Lung (tissue), 12 donors: ENCODE data around the gene EPHA1. TPM values are rescaled to one million over a fixed set of nuclear protein-coding genes. Genes with fewer than 3 reads are reported as not detected.

ENCODE experiments used
- ATAC-seq: fragments of 200-7000 bp; cut with Tn5 transposase; one replicate; pipeline ENCODE4 v1.9.1; 2020; ENCODE audit warnings: moderate number of reproducible peaks; ENCODE audit not compliant: insufficient read depth, low FRiP score
- DNase-seq, 3 donors: peaks; one replicate each; pipeline ENCODE4 v3.0.0-alpha.2; 2013 to 2017
- H3K27ac ChIP-seq, 2 donors: one replicate each; pipeline ENCODE4 v1.5.1; 2013; ENCODE audit warnings: mild to moderate bottlenecking in 2 of 2, moderate library complexity in 2 of 2, control low read depth in 1 of 2, inconsistent platforms in 1 of 2, low read depth in 1 of 2, low read length in 1 of 2
- H3K27me3 ChIP-seq, 3 donors: one replicate each; pipeline ENCODE4 v1.5.1; 2013; ENCODE audit warnings: low read length in 2 of 3; ENCODE audit not compliant: control insufficient read depth in 3 of 3, insufficient read depth in 3 of 3
- H3K36me3 ChIP-seq, 4 donors: one replicate each; pipeline ENCODE4 v1.5.1; 2013; ENCODE audit warnings: low read length in 4 of 4, mild to moderate bottlenecking in 1 of 4, moderate library complexity in 1 of 4; ENCODE audit not compliant: control insufficient read depth in 4 of 4, insufficient read depth in 4 of 4
- H3K4me1 ChIP-seq, 5 donors: one replicate each; pipeline ENCODE4 v1.5.1; 2013; ENCODE audit warnings: low read length in 5 of 5, mild to moderate bottlenecking in 2 of 5, moderate library complexity in 1 of 5; ENCODE audit not compliant: control insufficient read depth in 5 of 5, insufficient read depth in 5 of 5
- H3K4me3 ChIP-seq: one replicate; pipeline ENCODE4 v1.5.1; 2013; ENCODE audit warnings: mild to moderate bottlenecking, control low read depth, moderate library complexity
- H3K9ac ChIP-seq, 2 donors: one replicate each; pipeline ENCODE4 v1.5.1; 2013; ENCODE audit warnings: low read length in 2 of 2, control low read depth in 1 of 2; ENCODE audit not compliant: insufficient read depth in 1 of 2
- H3K9me3 ChIP-seq, 4 donors: one replicate each; pipeline ENCODE4 v1.5.1; 2013; ENCODE audit warnings: low read length in 3 of 4, mild to moderate bottlenecking in 1 of 4, moderate library complexity in 1 of 4; ENCODE audit not compliant: control insufficient read depth in 4 of 4, insufficient read depth in 3 of 4
- CTCF ChIP-seq: IDR thresholded peaks from 2 replicates; pipeline ENCODE4 v1.5.1; 2012; ENCODE audit warnings: mild to moderate bottlenecking; ENCODE audit errors: control extremely low read depth, extremely low read depth
- WGBS, 2 donors: extraction: QIAGEN DNeasy Blood & Tissue Kit; methylation state at CpG; one replicate each; pipeline ENCODE4 v1.1.7; 2013; 5-methylcytosine and 5-hydroxymethylcytosine counted together
- polyA plus RNA-seq, 2 donors: library from polyadenylated mRNA; stranded (reverse); fragments of 200-250 nt; gene quantifications; one replicate each; pipeline ENCODE4 v1.2.1, GENCODE V29; 2013
- total RNA-seq, 2 donors: library from RNA; depleted of rRNA in 1 of 2; stranded (reverse); fragments of >200 nt in 1 of 2; gene quantifications; one replicate each; pipeline ENCODE4 v1.2.1, GENCODE V29; 2014 to 2021
- donor health status: control.
- donor health status: control.
- donor health status: Bipolar disorder and iron deficiency.
- donor health status: healthy.
- donor health status: DM: yes; HTN: yes; CAD: no.

Gene EPHA1
- total and polyA plus RNA-seq, 4 donors: 4.2 to 13.3 (median 5.9) TPM

GRCh38 chr7:143455942-143456341, 47.3 kb upstream of the EPHA1 start:
- no peak for TF ChIP-seq CTCF
- Histone ChIP-seq H3K36me3 (no peaks in the 10 kb centered on the region), H3K4me1 (peaks cover 0 to 3% (median 0%) of the 10 kb centered on the region in 5 donors), H3K4me3 (no peak overlapping the region), H3K27ac (no peak overlapping the region), H3K27me3 (no peaks in the 10 kb centered on the region), H3K9me3 (peaks cover 0 to 1% (median 0%) of the 10 kb centered on the region in 4 donors), H3K9ac (no peak overlapping the region)
- 79 to 87% methylated on average over 4 of the region's 4 CpGs for WGBS, 2 donors
- no peak for ATAC-seq
- DNase-seq: no peak

- no peak overlapping the region for H3K9ac ChIP-seq
- peaks cover 0 to 3% (median 0%) of the 10 kb centered on the region in 5 donors for H3K4me1 ChIP-seq
- peaks cover 0 to 1% (median 0%) of the 10 kb centered on the region in 4 donors for H3K9me3 ChIP-seq
Measured at GRCh38 chr7:143455491-143455890, 46.8 kb upstream of the EPHA1 start.

GRCh38 chr7:143454091-143454680, 45.5 kb upstream of the EPHA1 start:
- TF ChIP-seq CTCF: no peak
- H3K9ac ChIP-seq: no peak overlapping the region
- H3K27ac ChIP-seq: no peak overlapping the region
- ATAC-seq: no peak
- 69 to 85% methylated on average over 1 of the region's 1 CpG for WGBS, 2 donors
- no peaks in the 10 kb centered on the region for H3K27me3 ChIP-seq
- no peak overlapping the region for H3K4me3 ChIP-seq
- no peak for DNase-seq
- peaks cover 0 to 3% (median 0%) of the 10 kb centered on the region in 5 donors for H3K4me1 ChIP-seq
- H3K36me3 ChIP-seq: no peaks in the 10 kb centered on the region
- H3K9me3 ChIP-seq: peaks cover 0 to 1% (median 0%) of the 10 kb centered on the region in 4 donors

More at GRCh38 chr7:143455491-143455890, 46.8 kb upstream of the EPHA1 start:
- 94% methylated on average over 2 of the region's 2 CpGs for WGBS, 2 donors
- Histone ChIP-seq H3K27me3 (no peaks in the 10 kb centered on the region), H3K36me3 (no peaks in the 10 kb centered on the region), H3K27ac (no peak overlapping the region), H3K4me3 (no peak overlapping the region)
- TF ChIP-seq CTCF: no peak
- ATAC-seq (no peak), DNase-seq (no peak)

- no peaks in the 10 kb centered on the region for H3K9me3 ChIP-seq
- H3K27ac ChIP-seq: no peak overlapping the region
- no peak for DNase-seq
- H3K4me3 ChIP-seq: no peak overlapping the region
- TF ChIP-seq CTCF: no peak
- no peak overlapping the region for H3K9ac ChIP-seq
- H3K27me3 ChIP-seq: no peaks in the 10 kb centered on the region
- no peak for ATAC-seq
- 86 to 94% methylated on average over 2 of the region's 2 CpGs for WGBS, 2 donors
- no peaks in the 10 kb centered on the region for H3K36me3 ChIP-seq
- peaks cover 0 to 3% (median 0%) of the 10 kb centered on the region in 5 donors for H3K4me1 ChIP-seq
Measured at GRCh38 chr7:143452495-143452894, 43.8 kb upstream of the EPHA1 start.
